HL-60 (cell line): ENCODE data around the gene INHA.
A peak's percentile ranks its signal among the peaks of the same experiment; 100 is the strongest.

ENCODE experiments used
- DNase-seq, 2 experiments: peaks; one replicate each; pipeline ENCODE4 v3.0.0-alpha.2; 2010 to 2020; ENCODE audit warnings: low read depth in 1 of 2, low spot score in 1 of 2
- H3K27ac ChIP-seq: fragments of 250-450 bp; sonication (Bioruptor Pico); replicated peaks from 2 replicates; pipeline ENCODE4 v1.5.1; 2020; ENCODE audit warnings: mild to moderate bottlenecking, moderate library complexity
- H3K27me3 ChIP-seq: fragments of 250-450 bp; sonication (Bioruptor Pico); 2 replicates; pipeline ENCODE4 v1.5.1; 2021; ENCODE audit warnings: mild to moderate bottlenecking, moderate library complexity; ENCODE audit not compliant: insufficient read depth, poor library complexity, severe bottlenecking
- H3K4me3 ChIP-seq: replicated peaks from 2 replicates; pipeline ENCODE4 v1.5.1; 2011; ENCODE audit warnings: mild to moderate bottlenecking, control low read depth, low read length; ENCODE audit not compliant: insufficient read depth
- GABPA ChIP-seq: IDR thresholded peaks from 2 replicates; pipeline ENCODE4 v1.6.1; 2012; ENCODE audit warnings: low read depth
- POLR2AphosphoS5 ChIP-seq: IDR thresholded peaks from 2 replicates; pipeline ENCODE4 v1.6.1; 2012; ENCODE audit warnings: low read depth
- REST ChIP-seq: IDR thresholded peaks from 2 replicates; pipeline ENCODE4 v1.6.1; 2012; ENCODE audit warnings: low read depth; ENCODE audit not compliant: insufficient replicate concordance
- SPI1 ChIP-seq: IDR thresholded peaks from 2 replicates; pipeline ENCODE4 v1.6.1; 2012; ENCODE audit warnings: low read depth, mild to moderate bottlenecking, borderline replicate concordance
- TF ChIP-seq, protein P1 (sequence below): IDR thresholded peaks from one replicate; pipeline ENCODE4 v1.5.1; 2011; ENCODE audit warnings: low read length, control low read depth, inconsistent platforms; ENCODE audit not compliant: insufficient read depth

The INHA gene

GRCh38 chr2:219593154-219593553, 21.0 kb downstream of the INHA start:
- Histone ChIP-seq H3K27ac (no peak overlapping the region), H3K27me3 (no peaks in the 10 kb centered on the region)
- TF ChIP-seq SPI1 (no peak), REST (no peak), GABPA (no peak), POLR2AphosphoS5 (no peak)
- TF ChIP-seq, protein P1, sequence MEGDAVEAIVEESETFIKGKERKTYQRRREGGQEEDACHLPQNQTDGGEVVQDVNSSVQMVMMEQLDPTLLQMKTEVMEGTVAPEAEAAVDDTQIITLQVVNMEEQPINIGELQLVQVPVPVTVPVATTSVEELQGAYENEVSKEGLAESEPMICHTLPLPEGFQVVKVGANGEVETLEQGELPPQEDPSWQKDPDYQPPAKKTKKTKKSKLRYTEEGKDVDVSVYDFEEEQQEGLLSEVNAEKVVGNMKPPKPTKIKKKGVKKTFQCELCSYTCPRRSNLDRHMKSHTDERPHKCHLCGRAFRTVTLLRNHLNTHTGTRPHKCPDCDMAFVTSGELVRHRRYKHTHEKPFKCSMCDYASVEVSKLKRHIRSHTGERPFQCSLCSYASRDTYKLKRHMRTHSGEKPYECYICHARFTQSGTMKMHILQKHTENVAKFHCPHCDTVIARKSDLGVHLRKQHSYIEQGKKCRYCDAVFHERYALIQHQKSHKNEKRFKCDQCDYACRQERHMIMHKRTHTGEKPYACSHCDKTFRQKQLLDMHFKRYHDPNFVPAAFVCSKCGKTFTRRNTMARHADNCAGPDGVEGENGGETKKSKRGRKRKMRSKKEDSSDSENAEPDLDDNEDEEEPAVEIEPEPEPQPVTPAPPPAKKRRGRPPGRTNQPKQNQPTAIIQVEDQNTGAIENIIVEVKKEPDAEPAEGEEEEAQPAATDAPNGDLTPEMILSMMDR: no peak

GRCh38 chr2:219595256-219595655, 23.1 kb downstream of the INHA start:
- peak; percentile 37; the same call in 1 of the 2 replicates for TF ChIP-seq POLR2AphosphoS5
- no peak for TF ChIP-seq REST
- H3K4me3 ChIP-seq: no peak overlapping the region
- H3K27ac ChIP-seq: peak overlapping the region; percentile 52
- no peaks in the 10 kb centered on the region for H3K27me3 ChIP-seq
- DNase-seq: peak in 1 of 2 experiments; percentile 45

More at GRCh38 chr2:219593154-219593553, 21.0 kb downstream of the INHA start:
- no peak overlapping the region for H3K4me3 ChIP-seq
- no peak for DNase-seq

DNA sequence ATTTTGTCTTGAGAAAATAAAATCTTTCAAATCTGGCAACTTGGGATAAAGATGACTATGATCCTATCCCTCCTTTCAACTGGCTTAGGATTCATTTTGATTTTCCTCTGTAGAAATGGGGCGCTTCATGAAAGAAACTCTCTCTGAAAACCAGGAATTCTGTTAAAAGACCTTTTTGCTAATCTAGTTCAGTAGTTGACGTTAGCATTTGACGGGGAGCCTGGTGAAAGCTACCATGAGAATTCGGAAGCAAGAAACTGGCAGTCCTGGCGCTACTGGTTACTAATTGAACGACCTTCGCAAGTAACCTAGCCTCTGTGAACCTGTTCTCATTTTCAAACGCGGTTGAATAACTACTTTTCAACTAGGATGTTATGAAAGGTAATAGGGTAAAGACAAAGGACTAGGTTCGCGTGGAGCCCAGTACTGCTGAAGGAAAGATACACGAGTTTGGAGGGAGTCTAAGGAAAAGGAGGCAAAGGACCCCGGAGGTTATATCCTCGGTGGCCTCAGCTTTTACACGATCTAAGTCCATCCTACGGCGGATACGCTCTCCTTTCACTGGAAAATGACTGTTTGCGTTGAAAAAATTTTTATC, 24.9 kb downstream of the INHA start:
- H3K27me3 ChIP-seq: no peaks in the 10 kb centered on the region
- peak overlapping the region; percentile 84 for H3K27ac ChIP-seq
- TF ChIP-seq POLR2AphosphoS5 (no peak), SPI1 (no peak), GABPA (no peak), REST (no peak)
- TF ChIP-seq, protein P1: no peak
- peak overlapping the region; percentile 85 for H3K4me3 ChIP-seq
- DNase-seq: peak in 1 of 2 experiments; percentile 15
